Effector memory CD4-positive, alpha-beta T cell (primary cell): ENCODE measurements around the gene C11orf24.
A peak's percentile ranks its signal among the peaks of the same experiment; 100 is the strongest.

Experiments
- DNase-seq, 3 donors: peaks; one replicate each; pipeline ENCODE4 v3.0.0-alpha.2; 2020
- H3K27ac ChIP-seq: 2 replicates; pipeline ENCODE4 v1.7.0; 2013; ENCODE audit warnings: mild to moderate bottlenecking, low read length, moderate library complexity; ENCODE audit not compliant: insufficient read depth, poor library complexity, severe bottlenecking
- H3K27me3 ChIP-seq: replicated peaks from 2 replicates; pipeline ENCODE4 v1.7.0; 2013; ENCODE audit warnings: mild to moderate bottlenecking, low read length; ENCODE audit not compliant: insufficient read depth, control insufficient read depth, poor library complexity, severe bottlenecking
- H3K36me3 ChIP-seq: 2 replicates; pipeline ENCODE4 v1.7.0; 2013; ENCODE audit warnings: mild to moderate bottlenecking, low read length, moderate library complexity; ENCODE audit not compliant: control insufficient read depth, insufficient read depth
- H3K4me1 ChIP-seq: 2 replicates; pipeline ENCODE4 v1.7.0; 2013; ENCODE audit warnings: low read length, mild to moderate bottlenecking; ENCODE audit not compliant: control insufficient read depth, insufficient read depth, poor library complexity, severe bottlenecking
- H3K4me3 ChIP-seq: 2 replicates; pipeline ENCODE4 v1.7.0; 2013; ENCODE audit warnings: low read length, low read depth, mild to moderate bottlenecking; ENCODE audit not compliant: insufficient read depth, poor library complexity, severe bottlenecking
- H3K9me3 ChIP-seq: 2 replicates; pipeline ENCODE4 v1.7.0; 2013; ENCODE audit warnings: mild to moderate bottlenecking, low read length, moderate library complexity; ENCODE audit not compliant: control insufficient read depth
- total RNA-seq, 3 donors: gene quantifications; one replicate each; lab custom pipeline; 2026; lab: John Stamatoyannopoulos, UW

Gene C11orf24
- total RNA-seq: 5.4 to 6.4 (median 6.3) reads per million in 3 donors

GRCh38 chr11:68271781-68272608, at the start of gene C11orf24:
Gene C11orf24 (minus strand): TSS chr11:68271973. CDS start chr11:68263767, 8,206 bp downstream.
- peaks cover 4% of the 10 kb centered on the region for H3K4me1 ChIP-seq
- peak within 1 kb of the TSS; percentile 82 for H3K4me3 ChIP-seq
- peak; percentile 84 to 91 (median 90) for DNase-seq

DNA sequence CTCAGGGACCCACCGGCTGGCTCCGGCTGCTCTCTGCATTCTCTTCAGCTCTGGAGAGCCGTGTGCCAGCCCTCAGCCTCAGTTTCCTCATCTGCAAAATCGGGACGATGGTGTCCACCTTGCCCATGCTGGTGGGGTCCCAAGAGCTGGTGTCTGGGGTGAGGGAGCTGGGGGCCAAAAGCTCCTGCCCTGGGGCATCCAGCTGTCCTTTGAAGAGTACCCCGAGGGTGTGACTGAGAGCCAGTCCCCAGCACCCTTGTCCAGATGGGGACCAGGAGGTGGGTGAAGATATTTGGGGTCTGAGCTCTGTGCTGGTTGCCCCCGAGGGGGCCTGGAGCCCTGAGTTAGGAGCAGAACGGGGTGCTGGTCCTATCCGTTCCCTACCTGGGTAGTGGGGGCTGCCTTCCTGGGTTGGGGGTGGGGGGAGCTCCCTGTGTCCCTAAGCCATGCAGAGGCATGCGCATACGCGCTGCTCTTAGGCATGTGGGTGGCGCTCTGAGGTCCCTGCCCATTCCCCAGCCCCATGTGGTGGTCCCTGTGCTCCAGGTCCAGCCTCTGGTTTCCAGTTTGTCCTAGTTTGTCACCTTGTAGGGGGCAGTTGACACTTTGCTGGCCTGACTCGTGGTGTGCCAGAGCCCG, 45.5 kb upstream of the C11orf24 start:
- H3K4me1 ChIP-seq: peaks cover 15% of the 10 kb centered on the region
- H3K27ac ChIP-seq: no peak overlapping the region
- H3K27me3 ChIP-seq: no peaks in the 10 kb centered on the region

More at GRCh38 chr11:68271781-68272608, at the start of gene C11orf24:
- Histone ChIP-seq H3K9me3 (no peaks in the 10 kb centered on the region), H3K36me3 (peaks cover 5% of the 10 kb centered on the region), H3K27me3 (no peaks in the 10 kb centered on the region), H3K27ac (peak within 1 kb of the TSS; percentile 85)

DNA sequence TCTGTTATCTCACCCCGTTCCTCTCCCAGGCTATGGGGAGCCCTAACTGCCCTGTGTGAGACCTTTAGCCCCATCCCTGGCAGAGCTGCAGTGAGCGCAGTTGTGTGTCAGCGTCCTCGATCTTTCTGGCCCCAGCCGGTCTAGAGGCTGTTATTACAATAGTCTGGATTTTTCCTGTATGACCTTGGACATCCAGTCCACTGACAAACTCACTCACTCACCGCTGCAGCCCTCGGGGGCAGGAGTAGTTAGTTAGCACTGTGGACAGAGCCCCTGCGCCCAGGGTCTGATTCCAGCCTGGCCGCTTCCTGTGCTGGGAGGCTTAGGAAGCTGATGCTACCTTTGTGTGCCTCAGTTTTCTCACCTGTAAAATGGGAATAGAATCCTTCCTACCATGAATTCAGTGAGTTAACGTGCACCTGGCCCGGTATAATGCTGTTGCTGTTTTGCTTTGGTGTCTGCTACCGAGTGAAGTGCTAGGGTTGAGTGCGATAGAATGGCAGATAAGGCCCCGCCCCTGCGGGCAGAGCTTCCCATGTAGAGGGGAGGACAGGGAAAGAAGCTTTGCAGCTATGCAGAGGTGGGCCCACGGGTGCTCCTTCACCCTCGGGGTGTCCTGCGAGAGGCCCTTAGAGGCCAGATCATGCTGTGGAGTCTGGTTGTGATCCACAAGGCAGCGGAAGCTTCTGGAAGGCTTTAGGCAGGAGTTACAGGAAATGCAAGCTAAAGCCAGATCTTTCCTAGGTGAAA, 43.6 kb upstream of the C11orf24 start:
- no peak overlapping the region for H3K27ac ChIP-seq
- no peak overlapping the region for H3K4me3 ChIP-seq
- H3K27me3 ChIP-seq: no peaks in the 10 kb centered on the region
- no peak for DNase-seq
- H3K9me3 ChIP-seq: no peaks in the 10 kb centered on the region
- H3K36me3 ChIP-seq: no peaks in the 10 kb centered on the region
- H3K4me1 ChIP-seq: peaks cover 15% of the 10 kb centered on the region

More for the DNA sequence above, 45.5 kb upstream of the C11orf24 start:
- no peak for DNase-seq
- Histone ChIP-seq H3K36me3 (no peaks in the 10 kb centered on the region), H3K9me3 (no peaks in the 10 kb centered on the region), H3K4me3 (no peak overlapping the region)

- Histone ChIP-seq H3K27ac (no peak overlapping the region), H3K27me3 (no peaks in the 10 kb centered on the region), H3K36me3 (no peaks in the 10 kb centered on the region), H3K4me1 (peaks cover 15% of the 10 kb centered on the region), H3K4me3 (no peak overlapping the region), H3K9me3 (no peaks in the 10 kb centered on the region)
- DNase-seq: no peak
These were observed 42.7 kb upstream of the C11orf24 start for GRCh38 chr11:68314203-68315170.

DNA sequence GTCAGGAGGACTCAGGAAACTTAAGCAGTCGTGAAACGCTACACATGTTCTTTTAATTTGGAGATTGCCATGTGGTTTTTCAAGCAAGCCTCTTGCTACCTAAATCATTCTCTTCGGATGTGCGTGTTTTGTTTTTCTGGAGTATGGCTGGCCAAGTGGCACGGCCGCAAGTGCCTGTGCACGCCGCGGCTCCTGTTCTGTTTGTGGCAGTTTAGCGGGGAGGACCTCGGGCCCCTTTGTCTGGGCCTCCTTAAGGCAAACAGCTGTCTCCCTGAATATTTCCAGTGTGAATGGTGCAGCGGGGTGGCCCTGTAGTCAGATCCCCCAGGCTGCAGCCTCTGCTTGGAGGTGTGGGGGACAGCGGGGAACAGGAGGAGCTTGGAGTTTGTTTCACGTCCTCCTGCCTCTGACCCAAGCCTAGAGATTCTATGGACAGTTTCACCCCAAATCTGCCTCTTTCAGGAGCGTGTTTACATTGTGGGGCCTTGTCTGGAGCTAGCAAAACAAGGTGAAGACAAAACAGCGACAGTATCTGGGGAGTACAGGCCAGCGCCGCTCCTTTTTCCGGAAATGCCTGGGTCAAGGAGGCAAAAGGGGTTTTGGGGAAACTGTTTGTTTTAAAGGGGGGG, 41.9 kb upstream of the C11orf24 start:
- no peaks in the 10 kb centered on the region for H3K9me3 ChIP-seq
- H3K4me3 ChIP-seq: peak overlapping the region; percentile 51
- H3K27ac ChIP-seq: no peak overlapping the region
- no peaks in the 10 kb centered on the region for H3K36me3 ChIP-seq
- no peak for DNase-seq
- H3K4me1 ChIP-seq: peaks cover 15% of the 10 kb centered on the region
- H3K27me3 ChIP-seq: no peaks in the 10 kb centered on the region

DNA sequence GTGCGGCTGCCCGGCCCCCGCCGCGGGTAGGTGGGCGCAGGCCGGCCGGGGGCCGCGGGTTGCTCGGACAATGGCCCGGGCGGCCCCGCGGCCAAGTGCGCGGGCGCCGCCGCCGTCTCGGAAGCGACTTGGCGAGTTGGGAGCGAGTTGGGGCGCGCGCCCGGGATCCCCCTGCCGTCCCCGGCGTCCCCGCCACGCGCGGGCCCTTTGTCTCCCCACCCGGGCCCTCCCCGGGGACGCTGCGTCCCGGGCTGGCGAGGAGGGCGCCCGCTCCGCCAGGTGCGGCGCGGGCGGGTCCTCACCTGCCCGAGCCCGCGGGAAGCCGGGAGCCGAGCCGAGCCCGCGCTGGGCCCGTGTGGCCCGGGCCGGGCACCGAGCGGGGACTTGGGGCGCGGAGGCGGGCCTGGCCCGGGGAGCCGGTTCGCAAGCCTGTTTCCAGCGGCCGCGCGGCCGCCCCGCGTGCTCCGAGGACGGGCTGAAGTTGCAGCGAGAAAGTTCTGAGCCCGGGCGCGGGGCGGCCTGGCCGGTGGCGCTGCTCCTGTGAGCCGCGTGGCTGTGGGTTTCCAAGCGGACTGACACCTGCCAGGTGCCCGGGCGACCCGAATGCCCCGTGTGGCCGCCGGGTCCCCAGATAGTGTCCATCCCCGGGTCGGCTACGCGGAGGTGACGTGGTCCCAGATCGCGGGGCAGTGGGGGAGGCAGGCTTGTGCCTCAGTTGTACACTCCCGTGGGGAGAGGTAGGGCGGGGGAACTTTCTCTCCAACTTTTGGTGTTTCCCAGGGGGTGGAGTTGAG, 41.2 kb upstream of the C11orf24 start:
- Histone ChIP-seq H3K4me1 (peaks cover 15% of the 10 kb centered on the region), H3K27ac (no peak overlapping the region), H3K27me3 (no peaks in the 10 kb centered on the region), H3K9me3 (no peaks in the 10 kb centered on the region), H3K4me3 (peak overlapping the region; percentile 51), H3K36me3 (no peaks in the 10 kb centered on the region)
- DNase-seq: no peak

GRCh38 chr11:68312117-68312779, 40.5 kb upstream of the C11orf24 start, which contains the start of gene LRP5:
Gene LRP5 (plus strand): TSS chr11:68312591. CDS start chr11:68312715, 124 bp downstream.
- no peak within 1 kb of the TSS for H3K27ac ChIP-seq
- no peak for DNase-seq
- peak within 1 kb of the TSS; percentile 51 for H3K4me3 ChIP-seq
- no peaks in the 10 kb centered on the region for H3K27me3 ChIP-seq
- H3K36me3 ChIP-seq: no peaks in the 10 kb centered on the region
- H3K4me1 ChIP-seq: peaks cover 15% of the 10 kb centered on the region
- no peaks in the 10 kb centered on the region for H3K9me3 ChIP-seq
